OCI-LY1 (cell line): ENCODE measurements around the gene SFXN1.

Experiments used
- H2AFZ ChIP-seq: fragments of 200-600 bp; sonication (generic), shearing (Covaris generic); 2 replicates; pipeline ENCODE4 v1.6.0; 2014; ENCODE audit warnings: antibody characterized with exemption, mild to moderate bottlenecking, low read length
- H3F3A ChIP-seq: fragments of 200-600 bp; sonication (generic), shearing (Covaris generic); 2 replicates; pipeline ENCODE4 v1.6.0; 2014; ENCODE audit warnings: mild to moderate bottlenecking, antibody characterized with exemption, low read length, moderate library complexity; ENCODE audit not compliant: insufficient read depth
- H3K27ac ChIP-seq: fragments of 200-600 bp; sonication (generic); 2 replicates; pipeline ENCODE4 v1.5.1; 2014; ENCODE audit warnings: low read length, mixed run types, mild to moderate bottlenecking, low read depth; ENCODE audit not compliant: poor library complexity, severe bottlenecking
- H3K27me3 ChIP-seq: fragments of 200-600 bp; sonication (generic); 2 replicates; pipeline ENCODE4 v1.6.0; 2014; ENCODE audit warnings: antibody characterized with exemption, mild to moderate bottlenecking, low read length, moderate library complexity; ENCODE audit not compliant: insufficient read depth
- H3K36me3 ChIP-seq: fragments of 200-600 bp; sonication (generic); 2 replicates; pipeline ENCODE4 v1.6.1; 2014; ENCODE audit warnings: mild to moderate bottlenecking, antibody characterized with exemption, low read length, moderate library complexity, mixed read lengths; ENCODE audit not compliant: insufficient read depth
- H3K4me1 ChIP-seq: fragments of 200-600 bp; sonication (generic); 2 replicates; pipeline ENCODE4 v1.5.1; 2014; ENCODE audit warnings: mild to moderate bottlenecking, low read length, moderate library complexity; ENCODE audit not compliant: insufficient read depth, severe bottlenecking
- H3K4me2 ChIP-seq: fragments of 200-600 bp; sonication (generic), shearing (Covaris generic); 2 replicates; pipeline ENCODE4 v1.6.1; 2014; ENCODE audit warnings: low read length
- H3K4me3 ChIP-seq: fragments of 200-600 bp; sonication (generic); 2 replicates; pipeline ENCODE4 v1.5.1; 2014; ENCODE audit warnings: low read length, low read depth, mild to moderate bottlenecking, mixed read lengths; ENCODE audit not compliant: poor library complexity, severe bottlenecking
- H3K79me2 ChIP-seq: fragments of 200-600 bp; shearing (Covaris generic); 2 replicates; pipeline ENCODE4 v1.6.1; 2016; ENCODE audit warnings: mixed run types, low read length, mixed read lengths; ENCODE audit not compliant: insufficient read depth
- H3K9ac ChIP-seq: fragments of 200-600 bp; sonication (generic), shearing (Covaris generic); 2 replicates; pipeline ENCODE4 v1.6.1; 2014; ENCODE audit warnings: mild to moderate bottlenecking, low read length, mixed read lengths
- H3K9me2 ChIP-seq: fragments of 200-600 bp; sonication (generic), shearing (Covaris generic); 2 replicates; pipeline ENCODE4 v1.6.1; 2014; ENCODE audit warnings: low read depth, mild to moderate bottlenecking, low read length, mixed read lengths
- H3K9me3 ChIP-seq: fragments of 200-600 bp; shearing (Covaris generic); 2 replicates; pipeline ENCODE4 v1.6.1; 2014; ENCODE audit warnings: low read length, mixed read lengths
- H4K20me1 ChIP-seq: fragments of 200-600 bp; sonication (generic), shearing (Covaris generic); 2 replicates; pipeline ENCODE4 v1.6.0; 2016; ENCODE audit warnings: mild to moderate bottlenecking, low read length; ENCODE audit not compliant: insufficient read depth
- CTCF ChIP-seq: fragments of 200-600 bp; sonication (generic), shearing (Covaris generic); IDR thresholded peaks from 2 replicates; pipeline ENCODE4 v1.5.1; 2017; ENCODE audit warnings: mild to moderate bottlenecking, antibody characterized with exemption, low read length, moderate library complexity, mixed read lengths
- EZH2 ChIP-seq: fragments of 200-600 bp; sonication (generic), shearing (Covaris generic); IDR thresholded peaks from 2 replicates; pipeline ENCODE4 v1.8.0; 2017; ENCODE audit warnings: borderline replicate concordance, mixed run types, mild to moderate bottlenecking, antibody characterized with exemption, low read length, moderate library complexity, mixed read lengths

Gene SFXN1

GRCh38 chr5:175460126-175460525 lies 18.2 kb upstream of the SFXN1 start:
- Histone ChIP-seq H3F3A (no peaks in the 10 kb centered on the region), H4K20me1 (no peaks in the 10 kb centered on the region), H3K9me2 (no peaks in the 10 kb centered on the region), H3K36me3 (no peaks in the 10 kb centered on the region), H3K79me2 (no peaks in the 10 kb centered on the region), H3K4me3 (no peak overlapping the region), H3K9me3 (no peaks in the 10 kb centered on the region), H3K9ac (no peak overlapping the region), H3K27ac (no peak overlapping the region), H3K4me2 (no peak overlapping the region), H3K27me3 (no peaks in the 10 kb centered on the region), H2AFZ (no peak overlapping the region), H3K4me1 (peaks cover 9% of the 10 kb centered on the region)
- TF ChIP-seq CTCF (peak; percentile 55), EZH2 (no peak)

GRCh38 chr5:175460552-175460951 lies 17.8 kb upstream of the SFXN1 start:
- Histone ChIP-seq H3K4me1 (peaks cover 9% of the 10 kb centered on the region), H3K27ac (no peak overlapping the region), H3K4me3 (no peak overlapping the region), H4K20me1 (no peaks in the 10 kb centered on the region), H3K4me2 (no peak overlapping the region), H3K9ac (no peak overlapping the region), H2AFZ (no peak overlapping the region), H3K9me3 (no peaks in the 10 kb centered on the region), H3K27me3 (no peaks in the 10 kb centered on the region), H3K36me3 (no peaks in the 10 kb centered on the region), H3K79me2 (no peaks in the 10 kb centered on the region), H3K9me2 (no peaks in the 10 kb centered on the region), H3F3A (no peaks in the 10 kb centered on the region)
- no peak for TF ChIP-seq CTCF
- no peak for TF ChIP-seq EZH2

- Histone ChIP-seq H3K4me3 (no peak overlapping the region), H3K27ac (no peak overlapping the region), H3F3A (no peaks in the 10 kb centered on the region), H3K79me2 (no peaks in the 10 kb centered on the region), H3K9me3 (no peaks in the 10 kb centered on the region), H2AFZ (no peak overlapping the region), H3K4me1 (peaks cover 9% of the 10 kb centered on the region), H3K9me2 (no peaks in the 10 kb centered on the region), H3K27me3 (no peaks in the 10 kb centered on the region), H3K9ac (no peak overlapping the region), H3K4me2 (no peak overlapping the region), H4K20me1 (no peaks in the 10 kb centered on the region), H3K36me3 (no peaks in the 10 kb centered on the region)
- no peak for TF ChIP-seq CTCF
- TF ChIP-seq EZH2 = no peak
These were observed 17.0 kb upstream of the SFXN1 start for GRCh38 chr5:175461370-175461769.
